GM21737 (cell line): Measurements from ENCODE around the gene ZNF385C.
"Not testable (repeated sequence)": the region's sequence is repeated elsewhere in the genome, so short reads cannot be mapped to it uniquely, and the experiment has no call there.

ENCODE experiments used
- ATAC-seq: cut with Tn5 transposase; IDR thresholded peaks from one replicate; pipeline ENCODE4 v1.9.1; 2021; ENCODE audit warnings: mild to moderate bottlenecking, moderate library complexity; ENCODE audit not compliant: unreplicated experiment

Gene ZNF385C

GRCh38 chr17:42097691-42098631, at the start of gene ZNF385C:
Gene ZNF385C, minus strand, starts transcription at chr17:42098473. Its CDS starts 35,417 bp downstream, at chr17:42063056.
- no peak for ATAC-seq

- ATAC-seq = no peak
Measured at GRCh38 chr17:42146911-42147607, 48.8 kb upstream of the ZNF385C start.

- ATAC-seq = not testable (repeated sequence)
Measured at GRCh38 chr17:42143138-42143537, 44.9 kb upstream of the ZNF385C start.

- no peak for ATAC-seq
Measured at GRCh38 chr17:42142371-42142896, 44.2 kb upstream of the ZNF385C start.

GRCh38 chr17:42141382-42141781, 43.1 kb upstream of the ZNF385C start:
- no peak for ATAC-seq

GRCh38 chr17:42140690-42141089, 42.4 kb upstream of the ZNF385C start:
- ATAC-seq = not testable (repeated sequence)

- no peak for ATAC-seq
Measured at GRCh38 chr17:42138749-42139492, 40.6 kb upstream of the ZNF385C start.

- no peak for ATAC-seq
Measured at GRCh38 chr17:42136654-42137051, 38.4 kb upstream of the ZNF385C start.

GRCh38 chr17:42135664-42136653, 37.7 kb upstream of the ZNF385C start:
- no peak for ATAC-seq

- no peak for ATAC-seq
Measured at GRCh38 chr17:42135151-42135550, 36.9 kb upstream of the ZNF385C start.

GRCh38 chr17:42133461-42134041, 35.3 kb upstream of the ZNF385C start:
- ATAC-seq = no peak

- no peak for ATAC-seq
Measured at GRCh38 chr17:42132941-42133340, 34.7 kb upstream of the ZNF385C start.

- ATAC-seq = no peak
Measured at GRCh38 chr17:42131981-42132432, 33.7 kb upstream of the ZNF385C start.

- no peak for ATAC-seq
Measured at GRCh38 chr17:42131232-42131631, 33.0 kb upstream of the ZNF385C start.

- no peak for ATAC-seq
Measured at GRCh38 chr17:42130310-42130936, 32.1 kb upstream of the ZNF385C start.

GRCh38 chr17:42129109-42129837, 31.0 kb upstream of the ZNF385C start:
- ATAC-seq = no peak

- ATAC-seq = no peak
Measured at GRCh38 chr17:42127414-42127813, 29.1 kb upstream of the ZNF385C start.

- ATAC-seq = no peak
Measured at GRCh38 chr17:42126836-42127235, 28.6 kb upstream of the ZNF385C start.
